IMR-90 (cell line): Measurements from ENCODE around the gene GARIN3. TPM values are rescaled to one million over a fixed set of nuclear protein-coding genes. Genes with fewer than 3 reads are reported as not detected.

Source experiments
- ATAC-seq: fragments of 200-7000 bp; cut with Tn5 transposase; 2 replicates; pipeline ENCODE4 v1.9.1; 2020; ENCODE audit warnings: low read depth, mild to moderate bottlenecking, moderate library complexity
- BruUV-seq: library from RNA; stranded (reverse); fragments of 400-500 nt; replicated peaks from 2 replicates; lab custom pipeline; 2021; lab: Mats Ljungman, UMichigan
- CTCF ChIA-PET: fragments of 300-600 bp; formaldehyde crosslinking; extraction: SDS; loops from one replicate; lab custom pipeline; 2021; ENCODE audit warnings: antibody characterized with exemption; lab: Yijun Ruan, JAX
- POLR2A ChIA-PET: fragments of 300-600 bp; sonication (Branson Sonifier 250); formaldehyde crosslinking; loops from one replicate; lab custom pipeline; 2022; ENCODE audit warnings: antibody characterized with exemption; ENCODE audit not compliant: unreplicated experiment; lab: Charles Lee
- DNase-seq: peaks from one replicate; pipeline ENCODE4 v3.0.0; 2013
- H2AFZ ChIP-seq: replicated peaks from 2 replicates; pipeline ENCODE3; 2013; ENCODE audit warnings: low read length, mild to moderate bottlenecking; ENCODE audit not compliant: poor library complexity
- H2AK5ac ChIP-seq: 2 replicates; pipeline ENCODE4 v1.6.1; 2013; ENCODE audit warnings: low read depth, low read length, inconsistent platforms
- H2AK9ac ChIP-seq: replicated peaks from 2 replicates; pipeline ENCODE3; 2013; ENCODE audit warnings: mild to moderate bottlenecking, low read depth, low read length, moderate library complexity; ENCODE audit not compliant: poor library complexity
- H2BK120ac ChIP-seq: 2 replicates; pipeline ENCODE4 v1.6.1; 2013; ENCODE audit warnings: low read depth, low read length, inconsistent platforms
- H2BK15ac ChIP-seq: 3 replicates; pipeline ENCODE4 v1.6.1; 2013; ENCODE audit warnings: low read depth, low read length, inconsistent platforms
- H2BK20ac ChIP-seq: 2 replicates; pipeline ENCODE4 v1.6.1; 2013; ENCODE audit warnings: low read depth, mild to moderate bottlenecking, inconsistent platforms, low read length, moderate library complexity
- H2BK5ac ChIP-seq: 2 replicates; pipeline ENCODE4 v1.6.1; 2013; ENCODE audit warnings: mild to moderate bottlenecking, low read depth, low read length, inconsistent platforms; ENCODE audit not compliant: poor library complexity, severe bottlenecking
- H3K14ac ChIP-seq: replicated peaks from 2 replicates; pipeline ENCODE4 v1.6.1; 2013; ENCODE audit warnings: low read depth, low read length, inconsistent platforms
- H3K18ac ChIP-seq: 2 replicates; pipeline ENCODE4 v1.6.1; 2013; ENCODE audit warnings: low read depth, low read length, control low read depth
- H3K23ac ChIP-seq: 2 replicates; pipeline ENCODE4 v1.6.1; 2013; ENCODE audit warnings: low read depth, low read length, inconsistent platforms
- H3K27ac ChIP-seq: 2 replicates; pipeline ENCODE4 v1.5.1; 2013; ENCODE audit warnings: mild to moderate bottlenecking, control low read depth, low read length; ENCODE audit not compliant: insufficient read depth
- H3K27me3 ChIP-seq: 2 replicates; pipeline ENCODE4 v1.6.1; 2013; ENCODE audit warnings: low read length; ENCODE audit not compliant: control insufficient read depth, insufficient read depth
- H3K36me3 ChIP-seq: 2 replicates; pipeline ENCODE4 v1.6.1; 2013; ENCODE audit warnings: low read length, mixed read lengths; ENCODE audit not compliant: control insufficient read depth, insufficient read depth
- H3K4ac ChIP-seq: 2 replicates; pipeline ENCODE4 v1.6.1; 2013; ENCODE audit warnings: low read depth, low read length, inconsistent platforms
- H3K4me1 ChIP-seq: 2 replicates; pipeline ENCODE4 v1.6.1; 2013; ENCODE audit warnings: low read length, mixed read lengths; ENCODE audit not compliant: control insufficient read depth, insufficient read depth
- H3K4me2 ChIP-seq: 2 replicates; pipeline ENCODE4 v1.6.1; 2013; ENCODE audit warnings: low read depth, mild to moderate bottlenecking, control low read depth, low read length, moderate library complexity
- H3K4me3 ChIP-seq: 2 replicates; pipeline ENCODE4 v1.5.1; 2013; ENCODE audit warnings: low read depth, mild to moderate bottlenecking, control low read depth, low read length, moderate library complexity; ENCODE audit not compliant: insufficient read depth
- H3K56ac ChIP-seq: 2 replicates; pipeline ENCODE4 v1.6.1; 2013; ENCODE audit warnings: low read length, inconsistent platforms; ENCODE audit not compliant: insufficient read depth; ENCODE audit errors: extremely low read depth
- H3K79me1 ChIP-seq, 2 experiments: 2 replicates each; pipeline ENCODE4 v1.6.1; 2013; ENCODE audit warnings: low read length in 2 of 2, inconsistent platforms in 1 of 2, low read depth in 1 of 2
- H3K9ac ChIP-seq: 2 replicates; pipeline ENCODE4 v1.6.1; 2013; ENCODE audit warnings: low read depth, low read length, control low read depth
- H3K9me1 ChIP-seq: 2 replicates; pipeline ENCODE4 v1.6.1; 2013; ENCODE audit warnings: low read length, inconsistent platforms; ENCODE audit not compliant: insufficient read depth
- H3K9me3 ChIP-seq: 2 replicates; pipeline ENCODE4 v1.6.1; 2013; ENCODE audit warnings: low read length; ENCODE audit not compliant: control insufficient read depth, insufficient read depth
- H4K20me1 ChIP-seq: 2 replicates; pipeline ENCODE4 v1.6.1; 2013; ENCODE audit warnings: low read length, inconsistent platforms; ENCODE audit not compliant: insufficient read depth
- H4K5ac ChIP-seq: 2 replicates; pipeline ENCODE4 v1.6.1; 2013; ENCODE audit warnings: mild to moderate bottlenecking, low read depth, low read length, control low read depth
- H4K8ac ChIP-seq, 2 experiments: 2 replicates each; pipeline ENCODE4 v1.6.1; 2013; ENCODE audit warnings: low read depth in 2 of 2, low read length in 2 of 2, control low read depth in 1 of 2, inconsistent platforms in 1 of 2
- H4K91ac ChIP-seq: 2 replicates; pipeline ENCODE4 v1.6.1; 2013; ENCODE audit warnings: low read depth, low read length, inconsistent platforms; ENCODE audit not compliant: insufficient read depth
- BHLHE40 ChIP-seq: fragments of 150-350 bp; IDR thresholded peaks from 2 replicates; pipeline ENCODE4 v1.6.1; 2016; ENCODE audit warnings: mild to moderate bottlenecking, low read depth, low read length
- CEBPB ChIP-seq: IDR thresholded peaks from 2 replicates; pipeline ENCODE4 v1.6.1; 2012; ENCODE audit warnings: low read depth, low read length, improper control_type of control experiment
- CHD1 ChIP-seq: IDR thresholded peaks from 2 replicates; pipeline ENCODE4 v1.6.1; 2012; ENCODE audit warnings: low read depth, low read length, improper control_type of control experiment
- CTCF ChIP-seq: conservative IDR thresholded peaks from 2 replicates; pipeline ENCODE4 v1.5.1; 2012; ENCODE audit warnings: mild to moderate bottlenecking, low read depth, low read length, improper control_type of control experiment
- ELK1 ChIP-seq: fragments of 150-350 bp; IDR thresholded peaks from 2 replicates; pipeline ENCODE4 v1.6.1; 2016; ENCODE audit warnings: low read depth, mild to moderate bottlenecking, low read length, moderate library complexity, borderline replicate concordance
- FOS ChIP-seq: fragments of 150-350 bp; IDR thresholded peaks from 2 replicates; pipeline ENCODE4 v1.6.1; 2016; ENCODE audit warnings: low read depth, low read length
- MAFK ChIP-seq: IDR thresholded peaks from 2 replicates; pipeline ENCODE4 v1.6.1; 2012; ENCODE audit warnings: low read depth, low read length, improper control_type of control experiment
- MAZ ChIP-seq: IDR thresholded peaks from 2 replicates; pipeline ENCODE4 v1.6.1; 2012; ENCODE audit warnings: low read depth, mild to moderate bottlenecking, low read length, improper control_type of control experiment, moderate library complexity, borderline replicate concordance
- MXI1 ChIP-seq: IDR thresholded peaks from 2 replicates; pipeline ENCODE4 v1.6.1; 2012; ENCODE audit warnings: low read depth, mild to moderate bottlenecking, low read length, moderate library complexity, borderline replicate concordance
- POLR2A ChIP-seq: IDR thresholded peaks from 2 replicates; pipeline ENCODE4 v1.6.1; 2012; ENCODE audit warnings: mild to moderate bottlenecking, low read depth, low read length
- RCOR1 ChIP-seq: IDR thresholded peaks from 2 replicates; pipeline ENCODE4 v1.6.1; 2012; ENCODE audit warnings: mild to moderate bottlenecking, low read length, improper control_type of control experiment; ENCODE audit not compliant: insufficient replicate concordance
- RFX5 ChIP-seq: IDR thresholded peaks from 2 replicates; pipeline ENCODE4 v1.8.0; 2012; ENCODE audit warnings: low read depth, mild to moderate bottlenecking, low read length, moderate library complexity
- SMC3 ChIP-seq: fragments of 150-350 bp; IDR thresholded peaks from 2 replicates; pipeline ENCODE4 v1.6.1; 2016; ENCODE audit warnings: low read depth, mild to moderate bottlenecking, antibody characterized with exemption, low read length, moderate library complexity
- USF2 ChIP-seq: fragments of 150-350 bp; IDR thresholded peaks from 2 replicates; pipeline ENCODE4 v1.6.1; 2017; ENCODE audit warnings: mild to moderate bottlenecking, antibody characterized with exemption, low read length, low read depth
- WGBS, 2 experiments: methylation state at CpG; one replicate each; pipeline versions ENCODE4 v1.1.5 to v1.1.7; 2013; ENCODE audit warnings: missing lambda C conversion rate in 2 of 2; ENCODE audit not compliant: insufficient read length in 1 of 2; ENCODE audit errors: extremely low coverage in 2 of 2; 5-methylcytosine and 5-hydroxymethylcytosine counted together
- dilution Hi-C: fragments of 300-500 bp; cut with HindIII; formaldehyde crosslinking; loops from one replicate; pipeline ENCODE4 v1.14.3; 2018; ENCODE audit warnings: low sequenced_read_pairs; ENCODE audit not compliant: unreplicated experiment
- in situ Hi-C: fragments of 300-500 bp; cut with MboI; formaldehyde crosslinking; loops from 3 replicates; pipeline ENCODE4 v1.14.3; 2019; ENCODE audit warnings: low sequenced_read_pairs, inconsistent platforms, mixed read lengths
- intact Hi-C: fragments of 100-400 bp; cut with micrococcal nuclease; formaldehyde crosslinking; loops from 2 replicates; pipeline ENCODE4 v1.10.0; 2022
- polyA plus RNA-seq, 3 experiments: library from polyadenylated mRNA; depleted of rRNA; stranded (reverse); fragments of >200 nt; gene quantifications; 2 replicates each; pipeline ENCODE4 v1.2.3, GENCODE V29; 2012; ENCODE audit warnings: low replicate concordance in 1 of 3
- total RNA-seq: library from RNA; depleted of rRNA; stranded (reverse); fragments of >200 nt; gene quantifications from 2 replicates; pipeline ENCODE4 v1.2.3, GENCODE V29; 2012

GARIN3 gene
- total and polyA plus RNA-seq, 2 of the 4 experiments (the other 2 are of a cell fraction): not detected

GRCh38 chr5:157162919-157163510 is 3.0 kb downstream of the GARIN3 start:
- no peak overlapping the region for H2AK9ac ChIP-seq
- H3K23ac ChIP-seq: no peak overlapping the region
- H2BK120ac ChIP-seq: no peak overlapping the region
- no peak overlapping the region for H2BK5ac ChIP-seq
- peak overlapping the region; percentile 14 for H2AFZ ChIP-seq
- H3K14ac ChIP-seq: no peak overlapping the region
- H2BK15ac ChIP-seq: no peak overlapping the region
- in situ Hi-C loops: no loop called here
- no peak overlapping the region for H3K56ac ChIP-seq
- no peaks in the 10 kb centered on the region for H3K9me3 ChIP-seq
- ATAC-seq (no peak), DNase-seq (no peak)
- H3K4me3 ChIP-seq: no peak overlapping the region
- H3K4me1 ChIP-seq: no peaks in the 10 kb centered on the region
- H4K20me1 ChIP-seq: no peaks in the 10 kb centered on the region
- no peak overlapping the region for H4K91ac ChIP-seq
- ChIA-PET CTCF (no interaction called here), POLR2A (no interaction called here)
- no peak overlapping the region for H3K27ac ChIP-seq
- WGBS, 2 experiments: 91% methylated on average over 3 of the region's 12 CpGs; no CpG with 5 or more reads in 1 of the 2 experiments
- no peak overlapping the region for H3K4ac ChIP-seq
- H3K9me1 ChIP-seq: no peaks in the 10 kb centered on the region
- H3K36me3 ChIP-seq: no peaks in the 10 kb centered on the region
- intact Hi-C loops: no loop called here
- H3K4me2 ChIP-seq: no peak overlapping the region
- H3K27me3 ChIP-seq: peaks cover 10% of the 10 kb centered on the region
- no peak overlapping the region for H2AK5ac ChIP-seq
- no peak overlapping the region for H3K9ac ChIP-seq
- H2BK20ac ChIP-seq: no peak overlapping the region
- TF ChIP-seq USF2 (no peak), CHD1 (no peak), RFX5 (no peak), ELK1 (no peak), POLR2A (no peak), BHLHE40 (no peak), MXI1 (no peak), RCOR1 (no peak), FOS (no peak), CEBPB (no peak), CTCF (no peak), SMC3 (no peak), MAZ (no peak), MAFK (no peak)
- H4K5ac ChIP-seq: no peak overlapping the region
- no TSS peak for BruUV-seq
- H3K18ac ChIP-seq: no peak overlapping the region
- dilution Hi-C loops: no loop called here
- H3K79me1 ChIP-seq: no peaks in the 10 kb centered on the region
- H4K8ac ChIP-seq: no peak overlapping the region
